Stimulated activated CD8-positive, alpha-beta memory T cell treated with anti-CD3 and anti-CD28 coated beads, Interleukin-15, amount 100 ng/mL, for 48 hours (primary cell): Measurements from ENCODE around the gene NUPR1.
"Not testable (repeated sequence)": the region's sequence is repeated elsewhere in the genome, so short reads cannot be mapped to it uniquely, and the experiment has no call there.

Experiments
- DNase-seq, 2 donors: peaks; one replicate each; pipeline ENCODE4 v3.0.0-alpha.2; 2020; ENCODE audit warnings: low read depth in 2 of 2

Gene NUPR1

DNA sequence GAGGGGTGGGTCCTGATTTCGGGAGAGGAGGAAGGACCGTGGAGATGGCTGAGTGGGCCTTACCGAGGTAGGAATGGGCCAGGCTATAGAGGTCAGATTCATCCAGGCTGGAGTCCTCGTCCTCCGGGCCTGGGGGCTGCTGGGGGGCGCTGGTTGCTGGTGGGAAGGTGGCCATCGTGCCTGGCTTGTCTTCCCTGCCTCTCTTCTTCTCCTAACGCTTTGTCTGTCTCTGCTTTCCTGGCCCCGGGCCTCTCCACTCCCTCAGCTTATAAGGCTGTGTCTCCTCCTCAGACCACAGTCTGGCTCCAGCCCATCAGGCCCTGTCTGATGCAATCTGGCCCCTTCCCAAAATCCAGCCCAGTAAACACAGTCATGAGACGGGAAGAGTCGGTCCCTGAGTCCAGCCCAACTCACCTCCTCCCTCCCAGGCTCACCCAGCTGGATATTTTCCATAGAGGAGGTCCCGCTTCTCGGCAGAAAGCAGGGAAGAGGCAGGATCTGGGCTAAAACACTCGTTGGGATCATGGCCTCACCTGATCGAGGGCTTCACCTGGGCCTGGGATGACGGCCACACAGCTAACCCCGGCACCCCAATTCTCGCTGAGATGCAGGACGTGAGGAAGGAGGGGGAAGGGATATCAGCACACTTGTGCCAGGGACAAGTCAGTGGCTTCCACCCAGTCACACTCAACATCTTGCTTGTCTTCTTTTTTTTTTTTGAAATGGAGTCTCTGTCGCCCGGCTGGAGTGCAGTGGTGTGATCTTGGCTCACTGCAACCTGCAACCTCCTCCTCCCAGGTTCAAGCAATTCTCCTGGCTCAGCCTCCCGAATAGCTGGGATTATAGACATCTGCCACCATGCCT is at the start of gene NUPR1:
NUPR1 (minus strand) TSS at position 242 of the 864 bp plus-strand sequence; CDS start at position 175, 67 bp downstream.
- DNase-seq = no peak

DNA sequence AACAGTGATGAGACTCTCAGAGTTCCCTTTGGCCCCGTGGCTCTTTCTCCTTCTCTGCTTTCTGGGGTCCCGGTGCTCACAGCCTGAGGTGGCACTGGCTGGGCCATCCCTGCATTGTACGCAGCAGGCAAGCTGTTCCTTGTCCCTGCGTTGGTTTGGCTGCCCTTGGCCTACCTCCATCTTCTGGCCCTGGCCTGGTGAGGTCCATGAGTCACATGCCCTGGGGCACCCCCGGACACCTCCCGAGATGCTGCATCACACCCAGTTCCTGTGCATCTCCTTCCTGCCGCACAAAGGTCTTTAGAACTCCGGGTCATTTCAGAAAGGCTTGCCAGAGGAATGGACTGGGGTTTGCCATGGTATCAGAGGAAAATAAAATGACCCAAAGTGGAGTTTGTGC is 48.6 kb upstream of the NUPR1 start:
- no peak for DNase-seq

- DNase-seq = no peak
Observed at GRCh38 chr16:28586466-28586865, 47.7 kb upstream of the NUPR1 start.

GRCh38 chr16:28585674-28586073 is 46.9 kb upstream of the NUPR1 start:
- DNase-seq = no peak

- DNase-seq = no peak
Observed at GRCh38 chr16:28580726-28581315, 42.0 kb upstream of the NUPR1 start.

- DNase-seq = no peak
Observed at GRCh38 chr16:28575446-28576109, 36.8 kb upstream of the NUPR1 start.

- DNase-seq = no peak
Observed at GRCh38 chr16:28574925-28575324, 36.2 kb upstream of the NUPR1 start.

- no peak for DNase-seq
Observed at GRCh38 chr16:28573738-28574718, 35.3 kb upstream of the NUPR1 start.

DNA sequence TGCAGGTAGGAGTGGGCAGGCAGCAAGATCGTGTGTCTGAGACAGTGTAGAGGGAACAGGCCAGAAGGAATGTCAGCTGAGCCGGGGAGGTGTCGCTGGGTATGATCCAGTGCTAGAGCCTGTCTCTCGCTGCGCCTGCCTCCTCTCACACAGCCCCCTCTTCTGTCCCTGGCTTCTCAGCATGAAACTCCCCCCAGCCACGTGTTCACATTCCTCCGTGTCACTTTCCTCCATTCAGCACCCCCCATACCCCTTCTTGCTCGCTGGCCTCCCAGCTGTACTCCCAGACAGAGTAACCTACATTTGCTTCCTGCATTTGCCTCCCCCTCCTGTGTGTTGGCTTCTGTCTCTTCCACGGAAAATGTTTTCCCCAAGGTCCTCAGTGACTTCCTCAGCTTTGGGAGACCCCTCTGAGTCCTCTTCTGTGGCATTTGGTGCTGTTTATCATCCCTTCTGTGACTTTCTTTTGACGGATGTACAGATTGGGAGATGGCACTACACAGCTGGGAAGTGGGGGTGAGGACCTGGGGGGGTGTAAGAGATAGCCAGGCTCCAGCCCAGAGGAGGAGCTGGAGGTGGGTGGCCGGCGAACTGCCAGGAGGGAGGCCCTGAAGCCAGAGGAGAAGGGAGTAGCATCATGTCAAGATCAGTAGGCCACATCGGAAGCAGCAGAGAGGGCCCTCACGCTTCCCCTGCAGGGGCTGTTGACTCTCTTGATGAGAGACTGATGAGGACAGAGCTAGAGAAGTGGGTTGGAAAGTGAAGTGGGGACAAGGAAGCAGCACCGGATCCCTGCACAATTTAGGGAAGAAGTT is 34.1 kb upstream of the NUPR1 start:
- no peak for DNase-seq

GRCh38 chr16:28569968-28570752 is 31.4 kb upstream of the NUPR1 start:
- no peak for DNase-seq

- no peak for DNase-seq
Observed at GRCh38 chr16:28569021-28569420, 30.2 kb upstream of the NUPR1 start.

DNA sequence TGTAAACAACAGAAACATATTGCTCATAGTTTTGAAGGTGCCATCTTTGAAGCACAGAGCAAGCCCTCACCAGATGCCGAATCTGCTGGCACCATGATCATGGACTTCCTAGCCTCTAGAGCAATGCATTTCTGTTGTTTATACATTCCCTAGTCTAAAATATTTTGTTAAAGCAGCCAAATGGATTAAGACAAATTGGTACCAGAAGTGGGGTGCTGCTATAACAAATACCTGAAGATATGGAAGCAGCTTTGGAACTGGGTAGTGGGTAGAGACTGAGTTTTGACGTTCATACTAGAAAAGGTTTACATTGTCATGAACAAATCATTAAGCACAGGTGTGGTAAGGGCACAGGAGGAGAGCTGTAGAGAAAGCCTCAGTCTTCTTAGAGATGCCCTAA is 28.5 kb upstream of the NUPR1 start:
- DNase-seq = no peak

GRCh38 chr16:28566233-28566925 is 27.6 kb upstream of the NUPR1 start:
- not testable (repeated sequence) for DNase-seq

GRCh38 chr16:28563218-28563617 is 24.4 kb upstream of the NUPR1 start:
- no peak for DNase-seq

GRCh38 chr16:28562199-28562598 is 23.4 kb upstream of the NUPR1 start:
- no peak for DNase-seq

GRCh38 chr16:28561557-28562187 is 22.9 kb upstream of the NUPR1 start:
- no peak for DNase-seq

GRCh38 chr16:28558456-28558855 is 19.7 kb upstream of the NUPR1 start:
- DNase-seq = no peak

GRCh38 chr16:28556914-28557320 is 18.1 kb upstream of the NUPR1 start:
- DNase-seq = no peak

- no peak for DNase-seq
Observed at GRCh38 chr16:28555561-28555960, 16.8 kb upstream of the NUPR1 start.
